H9 (cell line): ENCODE results near the gene HOXA2. TPM values are rescaled to one million over a fixed set of nuclear protein-coding genes. Genes with fewer than 3 reads are reported as not detected.

Source experiments
- DNase-seq: peaks from one replicate; pipeline ENCODE4 v3.0.0-alpha.2; 2017
- H2AFZ ChIP-seq: one replicate; pipeline ENCODE4 v1.6.1; 2013; ENCODE audit warnings: mild to moderate bottlenecking, low read length, control low read depth, moderate library complexity
- H2AK5ac ChIP-seq: 2 replicates; pipeline ENCODE4 v1.6.1; 2013; ENCODE audit warnings: low read length, control low read depth, mixed read lengths; ENCODE audit not compliant: insufficient read length
- H2BK120ac ChIP-seq: one replicate; pipeline ENCODE4 v1.6.1; 2013; ENCODE audit warnings: low read depth, mild to moderate bottlenecking, low read length, control low read depth, inconsistent platforms; ENCODE audit not compliant: poor library complexity, severe bottlenecking
- H2BK12ac ChIP-seq: 2 replicates; pipeline ENCODE4 v1.6.1; 2013; ENCODE audit warnings: low read length, control low read depth, mixed read lengths, low read depth; ENCODE audit not compliant: insufficient read length
- H2BK15ac ChIP-seq: 2 replicates; pipeline ENCODE4 v1.6.1; 2013; ENCODE audit warnings: low read depth, low read length, control low read depth
- H2BK20ac ChIP-seq: one replicate; pipeline ENCODE4 v1.6.1; 2013; ENCODE audit warnings: low read depth, mild to moderate bottlenecking, low read length, control low read depth, inconsistent platforms; ENCODE audit not compliant: poor library complexity, severe bottlenecking
- H2BK5ac ChIP-seq: 2 replicates; pipeline ENCODE4 v1.6.1; 2013; ENCODE audit warnings: low read length, control low read depth, mixed read lengths; ENCODE audit not compliant: insufficient read length
- H3K14ac ChIP-seq: 2 replicates; pipeline ENCODE4 v1.6.1; 2013; ENCODE audit warnings: low read length, control low read depth; ENCODE audit not compliant: insufficient read depth
- H3K18ac ChIP-seq: 2 replicates; pipeline ENCODE4 v1.6.1; 2013; ENCODE audit warnings: low read depth, mild to moderate bottlenecking, mixed read lengths, low read length, control low read depth; ENCODE audit not compliant: insufficient read length
- H3K23ac ChIP-seq: 2 replicates; pipeline ENCODE4 v1.6.1; 2013; ENCODE audit warnings: low read length, control low read depth, mixed read lengths, low read depth; ENCODE audit not compliant: insufficient read length
- H3K23me2 ChIP-seq: 2 replicates; pipeline ENCODE4 v1.6.1; 2013; ENCODE audit warnings: low read depth, mild to moderate bottlenecking, mixed read lengths, low read length, control low read depth; ENCODE audit not compliant: insufficient read length, poor library complexity, severe bottlenecking
- H3K27ac ChIP-seq: 2 replicates; pipeline ENCODE4 v1.5.1; 2013; ENCODE audit warnings: low read length, control low read depth, mixed read lengths, low read depth; ENCODE audit not compliant: insufficient read length
- H3K27me3 ChIP-seq: 2 replicates; pipeline ENCODE4 v1.6.1; 2013; ENCODE audit warnings: low read length, control low read depth, inconsistent platforms; ENCODE audit not compliant: insufficient read depth
- H3K4ac ChIP-seq: 2 replicates; pipeline ENCODE4 v1.6.1; 2013; ENCODE audit warnings: low read depth, mild to moderate bottlenecking, control low read depth, inconsistent platforms, low read length, moderate library complexity
- H3K4me1 ChIP-seq: 2 replicates; pipeline ENCODE4 v1.6.1; 2013; ENCODE audit warnings: low read length, control low read depth, inconsistent platforms; ENCODE audit not compliant: insufficient read depth
- H3K4me2 ChIP-seq: 2 replicates; pipeline ENCODE4 v1.6.1; 2013; ENCODE audit warnings: low read length, control low read depth, mixed read lengths; ENCODE audit not compliant: insufficient read length, insufficient read depth
- H3K56ac ChIP-seq: 2 replicates; pipeline ENCODE4 v1.6.1; 2013; ENCODE audit warnings: low read depth, mild to moderate bottlenecking, mixed read lengths, low read length, control low read depth; ENCODE audit not compliant: insufficient read length
- H3K79me1 ChIP-seq: 2 replicates; pipeline ENCODE4 v1.6.1; 2013; ENCODE audit warnings: low read depth, mild to moderate bottlenecking, moderate library complexity, low read length, control low read depth, inconsistent platforms; ENCODE audit not compliant: insufficient read depth, poor library complexity, severe bottlenecking
- H3K79me2 ChIP-seq: 2 replicates; pipeline ENCODE4 v1.6.1; 2013; ENCODE audit warnings: low read length, control low read depth, inconsistent platforms; ENCODE audit not compliant: insufficient read depth
- H3K9ac ChIP-seq: 2 replicates; pipeline ENCODE4 v1.6.1; 2013; ENCODE audit warnings: low read length, control low read depth, mixed read lengths; ENCODE audit not compliant: insufficient read length; ENCODE audit errors: extremely low read depth
- H3K9me3 ChIP-seq: one replicate; pipeline ENCODE4 v1.6.1; 2013; ENCODE audit warnings: low read depth, low read length, inconsistent platforms; ENCODE audit not compliant: control insufficient read depth
- H3T11ph ChIP-seq: one replicate; pipeline ENCODE4 v1.6.1; 2013; ENCODE audit warnings: mild to moderate bottlenecking, low read length, control low read depth, inconsistent platforms
- H4K20me1 ChIP-seq: one replicate; pipeline ENCODE4 v1.6.1; 2013; ENCODE audit not compliant: control insufficient read depth, insufficient read length, insufficient read depth
- H4K5ac ChIP-seq: 2 replicates; pipeline ENCODE4 v1.6.1; 2013; ENCODE audit warnings: low read depth, mild to moderate bottlenecking, mixed read lengths, low read length, control low read depth; ENCODE audit not compliant: insufficient read length
- H4K8ac ChIP-seq: replicated peaks from 2 replicates; pipeline ENCODE4 v1.6.1; 2013; ENCODE audit warnings: low read length, control low read depth, mixed read lengths, low read depth; ENCODE audit not compliant: insufficient read length
- H4K91ac ChIP-seq: 2 replicates; pipeline ENCODE4 v1.6.1; 2013; ENCODE audit warnings: low read depth, mild to moderate bottlenecking, moderate library complexity, mixed read lengths, low read length, control low read depth; ENCODE audit not compliant: insufficient read length
- H3K27ac Mint-ChIP-seq, 3 experiments: 2 replicates in 2 of 3; 3 replicates in 1 of 3; pipeline ENCODE4 v1.8.0; 2020 to 2021; ENCODE audit warnings: mixed read lengths in 3 of 3, mild to moderate bottlenecking in 1 of 3, moderate library complexity in 1 of 3
- H3K27me3 Mint-ChIP-seq: 2 replicates; pipeline ENCODE4 v1.8.0; 2021; ENCODE audit warnings: low read depth, mild to moderate bottlenecking, moderate library complexity, mixed read lengths
- H3K36me3 Mint-ChIP-seq, 3 experiments: 2 replicates in 2 of 3; 3 replicates in 1 of 3; pipeline ENCODE4 v1.8.0; 2020 to 2021; ENCODE audit warnings: low read depth in 3 of 3, mixed read lengths in 3 of 3; ENCODE audit not compliant: insufficient read depth in 1 of 3
- H3K4me1 Mint-ChIP-seq, 2 experiments: 2 replicates each; pipeline ENCODE4 v1.8.0; 2020; ENCODE audit warnings: mixed read lengths in 2 of 2
- H3K4me3 Mint-ChIP-seq, 2 experiments: 2 replicates in 1 of 2; 3 replicates in 1 of 2; pipeline ENCODE4 v1.8.0; 2020 to 2021; ENCODE audit warnings: mild to moderate bottlenecking in 2 of 2, mixed read lengths in 2 of 2, moderate library complexity in 1 of 2
- H3K9me3 Mint-ChIP-seq, 2 experiments: 2 replicates in 1 of 2; 3 replicates in 1 of 2; pipeline ENCODE4 v1.8.0; 2020; ENCODE audit warnings: mild to moderate bottlenecking in 2 of 2, mixed read lengths in 2 of 2, moderate library complexity in 1 of 2
- CTCF ChIP-seq: fragments of 200-600 bp; sonication (generic); conservative IDR thresholded peaks from 3 replicates; pipeline ENCODE4 v1.8.0; 2021; ENCODE audit warnings: antibody characterized with exemption, mild to moderate bottlenecking
- WGBS: extraction: QIAGEN DNeasy Blood & Tissue Kit; methylation state at CpG from one replicate; pipeline ENCODE4 v1.1.7; 2013; ENCODE audit warnings: missing lambda C conversion rate, low lambda C conversion rate, mixed read lengths; ENCODE audit not compliant: insufficient read length; ENCODE audit errors: extremely low coverage; 5-methylcytosine and 5-hydroxymethylcytosine counted together
- total RNA-seq: library from RNA; stranded (reverse); gene quantifications from 2 replicates; pipeline ENCODE4 v1.2.1, GENCODE V29; 2021

HOXA2 gene
- total RNA-seq, 1 experiment from 2014 or later: not detected

GRCh38 chr7:27133409-27134231 is 31.1 kb upstream of the HOXA2 start:
- no peak overlapping the region for H3T11ph ChIP-seq
- H2BK5ac ChIP-seq: no peak overlapping the region
- no peak overlapping the region for H2BK120ac ChIP-seq
- H3K36me3 Mint-ChIP-seq: no peaks in the 10 kb centered on the region
- no peak overlapping the region for H2BK20ac ChIP-seq
- H3K4ac ChIP-seq: no peak overlapping the region
- no peak overlapping the region for H3K4me3 Mint-ChIP-seq
- no peak overlapping the region for H3K56ac ChIP-seq
- H3K4me1 Mint-ChIP-seq: no peaks in the 10 kb centered on the region
- no peaks in the 10 kb centered on the region for H3K23me2 ChIP-seq
- no peak overlapping the region for H3K4me2 ChIP-seq
- H3K27me3 ChIP-seq: peaks cover 95% of the 10 kb centered on the region
- no peak for DNase-seq
- H3K79me2 ChIP-seq: no peaks in the 10 kb centered on the region
- no peak overlapping the region for H3K27ac ChIP-seq
- no peaks in the 10 kb centered on the region for H3K4me1 ChIP-seq
- no peak overlapping the region for H4K5ac ChIP-seq
- peaks cover 97% of the 10 kb centered on the region for H3K27me3 Mint-ChIP-seq
- H2AFZ ChIP-seq: no peak overlapping the region
- TF ChIP-seq CTCF: no peak
- H3K18ac ChIP-seq: no peak overlapping the region
- H3K79me1 ChIP-seq: no peaks in the 10 kb centered on the region
- no peak overlapping the region for H3K23ac ChIP-seq
- no peak overlapping the region for H4K91ac ChIP-seq
- peaks cover 0 to 7% of the 10 kb centered on the region in 2 experiments; a peak in 3 of 5 replicates for H3K9me3 Mint-ChIP-seq
- H3K9me3 ChIP-seq: no peaks in the 10 kb centered on the region
- no peak overlapping the region for H2AK5ac ChIP-seq
- H3K14ac ChIP-seq: no peak overlapping the region
- no peak overlapping the region for H2BK12ac ChIP-seq
- no peak overlapping the region for H3K9ac ChIP-seq
- no peak overlapping the region for H4K8ac ChIP-seq
- no CpG with 5 or more reads among the region's 18 CpGs for WGBS
- H4K20me1 ChIP-seq: peaks cover 3% of the 10 kb centered on the region
- H3K27ac Mint-ChIP-seq: no peak overlapping the region
- H2BK15ac ChIP-seq: no peak overlapping the region
